Fibroblast of pulmonary artery (primary cell): ENCODE results near the gene UBASH3B.

Experiments
- DNase-seq: peaks from one replicate; pipeline ENCODE4 v3.0.0-alpha.2; 2010; ENCODE audit warnings: low read depth
- H3K4me3 ChIP-seq: replicated peaks from 2 replicates; pipeline ENCODE4 v1.5.1; 2011; ENCODE audit warnings: low read depth, mild to moderate bottlenecking, control low read depth, low read length, moderate library complexity
- CTCF ChIP-seq: IDR thresholded peaks from 2 replicates; pipeline ENCODE4 v1.5.1; 2011; ENCODE audit warnings: mild to moderate bottlenecking, control low read depth, low read length, inconsistent platforms; ENCODE audit errors: missing control alignments

Gene UBASH3B

GRCh38 chr11:122757201-122757600, 101.7 kb downstream of the UBASH3B start:
- no peak for DNase-seq
- TF ChIP-seq CTCF, result no peak
- H3K4me3 ChIP-seq, result no peak overlapping the region

- no peak for TF ChIP-seq CTCF
- no peak for DNase-seq
Observed at GRCh38 chr11:122758339-122758738, 102.8 kb downstream of the UBASH3B start.

GRCh38 chr11:122758974-122759373, 103.5 kb downstream of the UBASH3B start:
- no peak overlapping the region for H3K4me3 ChIP-seq
- peak; percentile 59 for DNase-seq
- no peak for TF ChIP-seq CTCF

More at GRCh38 chr11:122758339-122758738, 102.8 kb downstream of the UBASH3B start:
- no peak overlapping the region for H3K4me3 ChIP-seq

- no peak for DNase-seq
- no peak overlapping the region for H3K4me3 ChIP-seq
- TF ChIP-seq CTCF, result no peak
Observed at GRCh38 chr11:122763108-122763507, 107.6 kb downstream of the UBASH3B start.

GRCh38 chr11:122764371-122765090, 109.0 kb downstream of the UBASH3B start:
- TF ChIP-seq CTCF, result no peak
- H3K4me3 ChIP-seq, result no peak overlapping the region
- no peak for DNase-seq

GRCh38 chr11:122765487-122766131, 110.1 kb downstream of the UBASH3B start:
- no peak for TF ChIP-seq CTCF
- DNase-seq, result no peak
- H3K4me3 ChIP-seq, result no peak overlapping the region
